Measurements from ENCODE around the gene PREX1. TPM values are rescaled to one million over a fixed set of nuclear protein-coding genes. Genes with fewer than 3 reads are reported as not detected.
A peak's percentile ranks its signal among the peaks of the same experiment; 100 is the strongest.

PREX1 gene
- total RNA-seq, 1 experiment from 2014 or later: 0.10 TPM

DNA sequence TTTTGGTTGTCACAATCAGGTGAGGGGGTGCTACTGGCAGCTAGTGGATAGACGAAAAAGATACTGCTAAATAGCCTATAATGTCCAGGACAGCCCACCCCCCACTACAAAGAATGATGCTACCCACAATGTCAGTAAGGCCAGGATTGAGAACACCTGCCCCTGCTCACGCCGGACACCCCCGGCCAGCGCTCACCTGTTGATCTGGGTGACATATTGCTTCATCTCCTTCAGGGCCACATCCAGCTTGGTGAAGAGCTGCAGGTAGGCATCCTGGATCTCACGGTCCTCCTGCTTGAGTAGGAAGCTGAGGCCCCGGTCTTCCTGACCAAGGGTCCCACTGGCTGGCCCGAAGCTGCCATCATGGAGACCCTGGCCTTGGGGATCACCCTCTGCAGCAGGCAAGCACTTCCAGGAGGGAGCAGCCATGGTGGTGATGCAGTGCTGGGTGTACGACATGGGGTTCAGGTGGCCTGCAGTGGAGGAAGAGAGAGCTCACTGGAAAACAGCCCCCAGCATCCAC lies 178.6 kb downstream of the PREX1 start:
- DNase-seq (ENCODE audit: extremely low read depth, low read depth): no peak

GRCh38 chr20:48648482-48649051 lies 179.2 kb downstream of the PREX1 start:
- no peak for DNase-seq (ENCODE audit: extremely low read depth, low read depth)

- no peak for DNase-seq (ENCODE audit: extremely low read depth, low read depth)
Observed at GRCh38 chr20:48647858-48648257, 179.9 kb downstream of the PREX1 start.

DNA sequence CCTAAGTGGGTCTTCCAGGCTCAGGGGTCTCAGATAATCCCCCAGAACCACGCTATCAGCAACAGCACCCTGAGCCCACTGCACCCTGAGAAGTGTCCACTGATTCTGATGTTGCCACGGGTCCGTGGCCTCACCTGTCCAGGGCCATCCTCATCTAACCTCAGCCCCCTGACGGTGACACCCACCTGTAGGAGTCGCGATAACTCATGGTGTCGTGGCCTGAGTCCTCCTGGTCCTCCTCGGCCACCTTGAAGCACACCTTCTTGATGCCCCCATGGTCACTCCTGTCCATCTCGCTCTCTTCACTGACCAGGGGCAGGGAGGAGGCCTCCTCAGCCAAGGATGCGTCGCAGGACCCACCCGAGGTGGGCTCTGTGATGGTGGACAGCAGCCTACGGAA lies 182.1 kb downstream of the PREX1 start:
- DNase-seq (ENCODE audit: extremely low read depth, low read depth): no peak

DNA sequence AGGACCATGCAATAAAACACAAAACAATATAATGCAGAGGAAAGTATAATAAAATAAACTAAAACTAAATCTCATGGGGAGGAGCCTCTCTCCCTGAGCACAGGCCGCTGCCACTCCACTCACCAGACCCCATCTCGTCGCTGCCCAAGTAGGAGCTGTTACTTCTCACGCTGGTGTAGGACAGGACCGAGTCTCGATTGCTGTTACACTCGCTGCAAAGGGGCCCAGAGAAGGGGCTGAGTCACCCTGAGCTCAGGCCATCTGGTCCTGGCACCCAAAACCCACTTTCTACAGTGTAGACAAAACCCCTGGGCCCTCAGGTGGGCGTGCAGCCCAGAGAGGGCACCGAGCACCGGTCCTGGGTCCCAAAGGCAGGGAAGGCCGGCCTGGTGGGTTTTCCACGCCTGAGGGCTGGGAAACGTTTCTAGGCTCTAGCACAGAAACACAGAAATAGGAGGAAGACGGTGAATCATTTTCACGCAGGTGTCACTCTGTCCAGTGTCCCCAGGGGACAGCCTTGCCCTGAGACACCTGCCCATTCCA lies 183.4 kb downstream of the PREX1 start:
- no peak for DNase-seq (ENCODE audit: extremely low read depth, low read depth)

GRCh38 chr20:48642105-48642880 lies 185.5 kb downstream of the PREX1 start:
- no peak for DNase-seq (ENCODE audit: extremely low read depth, low read depth)

GRCh38 chr20:48640871-48641270 lies 186.9 kb downstream of the PREX1 start:
- DNase-seq (ENCODE audit: extremely low read depth, low read depth): no peak

GRCh38 chr20:48639899-48640298 lies 187.9 kb downstream of the PREX1 start:
- no peak for DNase-seq (ENCODE audit: extremely low read depth, low read depth)

- no peak for DNase-seq (ENCODE audit: extremely low read depth, low read depth)
Observed at GRCh38 chr20:48638546-48638945, 189.3 kb downstream of the PREX1 start.

- DNase-seq (ENCODE audit: extremely low read depth, low read depth): no peak
Observed at GRCh38 chr20:48637461-48637860, 190.3 kb downstream of the PREX1 start.

GRCh38 chr20:48636301-48636700 lies 191.5 kb downstream of the PREX1 start:
- DNase-seq (ENCODE audit: extremely low read depth, low read depth): no peak

DNA sequence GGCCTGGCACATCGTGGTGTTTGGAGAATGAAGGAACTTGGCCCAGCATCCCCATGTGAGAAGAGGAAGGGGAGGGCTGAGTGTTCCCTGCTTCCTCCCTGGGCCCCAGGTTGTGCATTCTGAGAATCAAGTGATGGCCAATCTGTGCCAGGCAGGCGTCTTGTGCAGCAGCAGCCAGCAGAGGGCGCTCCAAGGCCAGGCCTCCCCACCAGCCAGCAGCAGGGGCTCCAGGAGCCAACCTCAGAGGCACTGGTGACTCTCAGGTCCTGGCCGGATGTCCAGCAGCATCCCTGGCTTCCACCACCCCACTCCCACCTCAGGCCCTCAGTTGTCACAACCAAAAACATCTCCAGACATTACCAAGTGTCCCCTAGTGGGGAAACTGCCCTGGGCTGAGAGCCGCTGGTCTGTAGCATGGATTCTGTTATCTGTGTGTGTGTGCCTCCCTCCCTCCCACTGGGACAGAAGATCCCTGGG lies 192.0 kb downstream of the PREX1 start:
- DNase-seq (ENCODE audit: extremely low read depth, low read depth): peak; percentile 34

- DNase-seq (ENCODE audit: extremely low read depth, low read depth): no peak
Observed at GRCh38 chr20:48635361-48635760, 192.4 kb downstream of the PREX1 start.

GRCh38 chr20:48634641-48635040 lies 193.2 kb downstream of the PREX1 start:
- no peak for DNase-seq (ENCODE audit: extremely low read depth, low read depth)

DNA sequence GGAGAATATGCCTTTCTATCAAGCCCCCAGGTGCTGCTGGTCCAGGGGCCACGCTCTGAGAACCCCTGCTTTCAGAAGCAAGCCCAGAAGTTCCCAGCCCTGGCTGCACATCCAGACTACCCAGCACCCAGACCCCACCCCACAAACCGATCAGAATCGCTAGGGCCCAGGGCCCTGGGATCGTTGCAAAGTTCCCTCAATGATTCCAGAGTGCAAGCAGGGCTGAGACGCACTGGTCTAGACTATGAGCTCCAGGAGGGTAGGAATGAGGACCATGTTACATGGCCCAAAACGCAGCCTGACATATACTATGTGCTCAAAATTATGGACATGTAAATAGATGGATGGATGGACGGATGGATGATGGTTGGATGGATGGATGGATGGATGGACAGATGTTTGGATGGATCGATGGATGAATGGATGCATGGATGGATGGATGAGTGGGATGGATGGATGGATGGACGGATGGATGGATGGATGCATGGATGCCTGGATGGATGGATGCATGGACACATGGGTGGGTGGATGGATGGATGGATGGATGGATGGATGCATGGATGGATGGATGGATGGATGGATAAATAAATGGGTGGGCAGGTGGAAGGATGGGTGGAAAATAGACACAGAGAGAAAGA lies 194.1 kb downstream of the PREX1 start:
- DNase-seq (ENCODE audit: extremely low read depth, low read depth): no peak

GRCh38 chr20:48632825-48633619 lies 194.8 kb downstream of the PREX1 start:
- no peak for DNase-seq (ENCODE audit: extremely low read depth, low read depth)

DNA sequence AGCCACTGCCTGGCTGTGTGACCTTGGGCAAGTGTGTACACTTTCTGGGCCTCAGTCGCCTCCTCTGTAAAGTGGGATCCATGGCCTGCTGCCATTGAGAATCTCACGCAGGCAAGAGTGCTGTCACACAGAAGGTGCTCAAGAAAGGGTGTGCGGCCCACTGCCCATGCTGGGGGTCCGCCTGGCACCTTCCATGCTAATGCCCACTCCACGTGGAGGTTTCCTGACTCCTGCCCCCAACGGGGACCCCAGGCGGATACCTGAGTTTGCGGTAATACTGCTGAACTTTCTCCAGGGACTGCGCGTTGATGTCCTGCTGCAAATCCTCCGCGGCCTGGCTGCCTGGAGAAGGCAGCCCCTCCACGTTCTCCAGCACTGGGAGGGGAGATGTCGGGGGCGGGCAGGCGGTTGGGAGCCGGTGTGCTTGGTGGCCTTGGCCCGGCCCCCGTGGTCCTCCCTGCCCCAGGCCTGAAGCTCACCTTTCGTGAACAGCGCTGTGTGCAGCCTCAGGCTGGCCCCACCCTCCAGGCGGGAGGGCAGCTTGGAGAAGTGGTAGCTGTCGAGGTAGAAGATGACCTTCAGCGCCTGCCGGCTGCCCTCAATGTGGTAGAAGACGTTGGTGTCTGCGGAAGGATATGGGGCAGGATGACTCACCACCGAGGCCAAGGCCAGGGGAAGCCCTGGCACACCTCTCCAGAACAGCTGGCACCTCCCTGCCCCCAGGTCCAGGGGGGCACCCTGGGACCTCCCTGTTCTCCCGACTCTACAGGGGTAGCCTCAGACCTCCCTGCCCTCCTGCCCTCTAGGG lies 195.6 kb downstream of the PREX1 start:
- no peak for DNase-seq (ENCODE audit: extremely low read depth, low read depth)

DNA sequence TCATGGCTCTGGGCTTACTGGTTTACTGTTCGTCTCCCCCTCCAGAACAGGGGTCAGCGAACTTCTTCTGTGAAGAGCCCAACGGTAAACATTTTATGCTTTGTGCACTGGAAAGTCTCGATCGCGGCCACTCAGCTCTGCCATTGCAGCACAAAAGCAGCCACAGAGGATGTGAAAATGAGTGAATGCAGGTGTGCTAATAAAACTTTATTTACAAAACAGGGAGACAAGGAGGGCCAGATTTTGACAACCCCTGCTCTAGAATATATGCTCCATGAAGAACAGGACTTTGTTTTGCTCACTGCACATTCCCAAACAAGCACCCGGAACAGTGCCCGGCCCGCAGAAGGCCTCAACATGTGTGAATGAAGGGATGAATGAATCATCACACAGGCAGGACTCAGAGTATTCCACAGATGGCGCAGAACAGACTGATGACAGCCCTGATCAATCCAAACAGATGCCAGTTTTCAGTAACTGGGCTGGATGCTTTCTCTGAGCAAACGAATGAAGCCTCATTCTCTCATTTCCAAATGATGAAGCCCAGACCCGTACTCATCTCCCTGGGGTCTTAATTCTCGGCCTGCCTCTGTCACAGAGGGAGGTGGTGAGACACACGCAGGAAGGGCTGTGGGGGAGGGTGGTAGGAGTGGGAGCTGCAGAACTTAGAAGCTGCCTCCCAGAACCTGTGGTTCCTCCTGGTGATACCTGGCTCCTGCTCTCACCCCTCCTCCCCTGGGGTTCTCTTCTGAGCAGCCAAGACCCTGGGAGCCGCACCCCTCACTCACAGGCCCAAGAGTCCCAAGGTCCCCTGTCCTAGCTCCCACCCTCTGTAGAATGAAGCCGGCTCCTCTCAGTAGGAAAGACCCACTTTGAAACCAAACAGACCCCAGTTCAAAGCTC lies 196.4 kb downstream of the PREX1 start:
- DNase-seq (ENCODE audit: extremely low read depth, low read depth): no peak

Measured in NCI-H460 (cell line).